ENCODE data around the gene DHX32.

The DHX32 gene

GRCh38 chr10:125846894-125847293, 34.2 kb downstream of the DHX32 start:
- FAIRE-seq (no peak), DNase-seq (ENCODE audit: insufficient read length, low spot score) (no peak)
- TF ChIP-seq POLR2AphosphoS5 (IDR thresholded peaks at IDR 0.05; ENCODE audit: low read depth, low read length) (no peak), TAF1 (IDR thresholded peaks at IDR 0.05; ENCODE audit: low read depth, low read length) (no peak), POU2F2 (IDR thresholded peaks at IDR 0.05; ENCODE audit: low read depth, low read length) (no peak), PAX5 (IDR thresholded peaks at IDR 0.05; ENCODE audit: insufficient read depth, low read length, severe bottlenecking) (no peak), POLR2A (IDR thresholded peaks at IDR 0.05; ENCODE audit: low read depth, low read length) (no peak), SPI1 (IDR thresholded peaks at IDR 0.05; ENCODE audit: low read depth, low read length) (no peak)

- TF ChIP-seq SPI1 (IDR thresholded peaks at IDR 0.05; ENCODE audit: low read depth, low read length) = no peak
- TF ChIP-seq POLR2A (IDR thresholded peaks at IDR 0.05; ENCODE audit: low read depth, low read length) = no peak
- TF ChIP-seq TAF1 (IDR thresholded peaks at IDR 0.05; ENCODE audit: low read depth, low read length) = no peak
- no peak for TF ChIP-seq POLR2AphosphoS5 (IDR thresholded peaks at IDR 0.05; ENCODE audit: low read depth, low read length)
- TF ChIP-seq POU2F2 (IDR thresholded peaks at IDR 0.05; ENCODE audit: low read depth, low read length) = no peak
- no peak for TF ChIP-seq PAX5 (IDR thresholded peaks at IDR 0.05; ENCODE audit: insufficient read depth, low read length, severe bottlenecking)
- no peak for DNase-seq (ENCODE audit: insufficient read length, low spot score)
- FAIRE-seq = no peak
These were observed 35.5 kb downstream of the DHX32 start for GRCh38 chr10:125845617-125846016.

- TF ChIP-seq POU2F2 (IDR thresholded peaks at IDR 0.05; ENCODE audit: low read depth, low read length) = no peak
- DNase-seq (ENCODE audit: insufficient read length, low spot score) = no peak
- no peak for FAIRE-seq
These were observed 36.3 kb downstream of the DHX32 start for GRCh38 chr10:125844751-125845221.

GRCh38 chr10:125843603-125844329, 37.3 kb downstream of the DHX32 start:
- no peak for DNase-seq (ENCODE audit: insufficient read length, low spot score)
- FAIRE-seq = no peak
- TF ChIP-seq POU2F2 (IDR thresholded peaks at IDR 0.05; ENCODE audit: low read depth, low read length) (no peak), SPI1 (IDR thresholded peaks at IDR 0.05; ENCODE audit: low read depth, low read length) (no peak), PAX5 (IDR thresholded peaks at IDR 0.05; ENCODE audit: insufficient read depth, low read length, severe bottlenecking) (no peak), POLR2AphosphoS5 (IDR thresholded peaks at IDR 0.05; ENCODE audit: low read depth, low read length) (no peak)

- FAIRE-seq = no peak
- no peak for DNase-seq (ENCODE audit: insufficient read length, low spot score)
- no peak for TF ChIP-seq POU2F2 (IDR thresholded peaks at IDR 0.05; ENCODE audit: low read depth, low read length)
- no peak for TF ChIP-seq POLR2AphosphoS5 (IDR thresholded peaks at IDR 0.05; ENCODE audit: low read depth, low read length)
- TF ChIP-seq PAX5 (IDR thresholded peaks at IDR 0.05; ENCODE audit: insufficient read depth, low read length, severe bottlenecking) = no peak
- TF ChIP-seq TAF1 (IDR thresholded peaks at IDR 0.05; ENCODE audit: low read depth, low read length) = no peak
- no peak for TF ChIP-seq SPI1 (IDR thresholded peaks at IDR 0.05; ENCODE audit: low read depth, low read length)
- no peak for TF ChIP-seq POLR2A (IDR thresholded peaks at IDR 0.05; ENCODE audit: low read depth, low read length)
These were observed 40.1 kb downstream of the DHX32 start for GRCh38 chr10:125840955-125841354.

- DNase-seq (ENCODE audit: insufficient read length, low spot score) (no peak), FAIRE-seq (no peak)
- TF ChIP-seq PAX5 (IDR thresholded peaks at IDR 0.05; ENCODE audit: insufficient read depth, low read length, severe bottlenecking) (no peak), POLR2A (IDR thresholded peaks at IDR 0.05; ENCODE audit: low read depth, low read length) (no peak), POU2F2 (IDR thresholded peaks at IDR 0.05; ENCODE audit: low read depth, low read length) (no peak), SPI1 (IDR thresholded peaks at IDR 0.05; ENCODE audit: low read depth, low read length) (no peak), POLR2AphosphoS5 (IDR thresholded peaks at IDR 0.05; ENCODE audit: low read depth, low read length) (no peak), TAF1 (IDR thresholded peaks at IDR 0.05; ENCODE audit: low read depth, low read length) (no peak)
These were observed 40.7 kb downstream of the DHX32 start for GRCh38 chr10:125840406-125840805.

GRCh38 chr10:125838802-125839575, 42.1 kb downstream of the DHX32 start:
- no peak for TF ChIP-seq POLR2A (IDR thresholded peaks at IDR 0.05; ENCODE audit: low read depth, low read length)
- no peak for TF ChIP-seq POU2F2 (IDR thresholded peaks at IDR 0.05; ENCODE audit: low read depth, low read length)
- no peak for TF ChIP-seq POLR2AphosphoS5 (IDR thresholded peaks at IDR 0.05; ENCODE audit: low read depth, low read length)
- no peak for TF ChIP-seq SPI1 (IDR thresholded peaks at IDR 0.05; ENCODE audit: low read depth, low read length)
- TF ChIP-seq TAF1 (IDR thresholded peaks at IDR 0.05; ENCODE audit: low read depth, low read length) = no peak
- no peak for TF ChIP-seq PAX5 (IDR thresholded peaks at IDR 0.05; ENCODE audit: insufficient read depth, low read length, severe bottlenecking)
- no peak for DNase-seq (ENCODE audit: insufficient read length, low spot score)
- no peak for FAIRE-seq

GRCh38 chr10:125836746-125837145, 44.3 kb downstream of the DHX32 start:
- DNase-seq (ENCODE audit: insufficient read length, low spot score) (no peak), FAIRE-seq (no peak)
- no peak for TF ChIP-seq PAX5 (IDR thresholded peaks at IDR 0.05; ENCODE audit: insufficient read depth, low read length, severe bottlenecking)
- TF ChIP-seq TAF1 (IDR thresholded peaks at IDR 0.05; ENCODE audit: low read depth, low read length) = no peak
- TF ChIP-seq POU2F2 (IDR thresholded peaks at IDR 0.05; ENCODE audit: low read depth, low read length) = no peak
- no peak for TF ChIP-seq SPI1 (IDR thresholded peaks at IDR 0.05; ENCODE audit: low read depth, low read length)
- no peak for TF ChIP-seq POLR2A (IDR thresholded peaks at IDR 0.05; ENCODE audit: low read depth, low read length)
- no peak for TF ChIP-seq POLR2AphosphoS5 (IDR thresholded peaks at IDR 0.05; ENCODE audit: low read depth, low read length)

- no peak for DNase-seq (ENCODE audit: insufficient read length, low spot score)
- TF ChIP-seq TAF1 (IDR thresholded peaks at IDR 0.05; ENCODE audit: low read depth, low read length) (no peak), POLR2A (IDR thresholded peaks at IDR 0.05; ENCODE audit: low read depth, low read length) (no peak), PAX5 (IDR thresholded peaks at IDR 0.05; ENCODE audit: insufficient read depth, low read length, severe bottlenecking) (no peak), POU2F2 (IDR thresholded peaks at IDR 0.05; ENCODE audit: low read depth, low read length) (no peak)
- no peak for FAIRE-seq
These were observed 52.8 kb downstream of the DHX32 start for GRCh38 chr10:125828311-125828710.

Data from GM12891 (cell line).